ENCODE measurements around the gene DTX3L.
A peak's percentile ranks its signal among the peaks of the same experiment; 100 is the strongest.

Gene DTX3L

DNA sequence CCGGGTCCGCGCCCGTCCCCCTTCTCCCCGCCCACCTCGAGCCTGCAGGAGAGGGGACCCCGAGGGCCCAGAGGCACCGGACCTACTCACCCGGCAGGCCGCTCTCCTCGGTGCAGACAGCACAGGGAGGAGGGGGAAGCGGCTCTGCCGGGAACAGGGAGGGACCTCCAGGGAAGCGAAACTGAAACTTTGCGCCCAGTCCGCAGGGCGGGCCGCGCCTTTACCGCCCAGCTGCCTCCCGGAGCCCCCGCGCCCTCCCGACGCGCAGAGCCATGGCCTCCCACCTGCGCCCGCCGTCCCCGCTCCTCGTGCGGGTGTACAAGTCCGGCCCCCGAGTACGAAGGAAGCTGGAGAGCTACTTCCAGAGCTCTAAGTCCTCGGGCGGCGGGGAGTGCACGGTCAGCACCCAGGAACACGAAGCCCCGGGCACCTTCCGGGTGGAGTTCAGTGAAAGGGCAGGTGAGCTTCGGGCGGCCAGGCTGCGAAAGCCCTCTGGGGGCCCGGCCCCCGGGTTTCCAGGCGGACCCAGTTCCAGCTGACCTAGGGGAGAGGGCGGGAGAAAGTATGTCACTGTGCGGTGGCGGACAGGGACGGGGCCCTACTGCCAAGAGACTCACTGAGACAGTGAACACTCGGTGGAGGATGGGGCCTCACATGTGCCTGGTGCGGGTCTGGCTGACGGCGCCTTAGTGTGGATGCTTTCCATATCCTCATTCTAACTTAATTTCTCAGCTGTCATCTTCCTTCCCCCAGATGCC lies at the start of gene DTX3L, which contains the start of gene PARP9:
Gene DTX3L, plus strand, starts transcription at position 184 of the 758 bp plus-strand sequence. Its CDS starts 89 bp downstream, at position 273.
Gene PARP9, minus strand, starts transcription at position 146 of the 758 bp plus-strand sequence. CDS start 4,680 bp downstream, outside the sequence.
- DNase-seq = peak; percentile 18

DNA sequence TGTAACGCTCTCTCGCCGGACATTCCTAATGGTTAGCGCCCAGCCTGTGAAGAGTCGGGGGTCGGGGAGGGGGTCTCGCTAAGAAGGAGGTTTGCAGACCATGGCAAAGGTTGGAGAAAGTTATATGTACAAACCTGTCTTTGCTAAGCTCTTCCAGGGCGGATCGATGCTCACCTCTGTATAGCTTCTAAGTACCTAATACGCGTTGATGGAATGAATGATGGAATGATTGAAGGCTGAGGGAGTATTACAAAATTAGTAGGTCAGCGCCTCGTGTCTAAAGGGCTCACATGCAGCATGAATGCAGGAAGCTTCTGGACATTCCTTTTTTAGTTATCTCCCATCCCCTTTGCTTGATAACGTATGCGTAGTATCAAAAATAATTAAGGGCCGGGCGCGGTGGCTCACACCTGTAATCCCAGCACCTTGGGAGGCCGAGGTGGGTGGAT lies 49.1 kb upstream of the DTX3L start:
- no peak for DNase-seq

DNA sequence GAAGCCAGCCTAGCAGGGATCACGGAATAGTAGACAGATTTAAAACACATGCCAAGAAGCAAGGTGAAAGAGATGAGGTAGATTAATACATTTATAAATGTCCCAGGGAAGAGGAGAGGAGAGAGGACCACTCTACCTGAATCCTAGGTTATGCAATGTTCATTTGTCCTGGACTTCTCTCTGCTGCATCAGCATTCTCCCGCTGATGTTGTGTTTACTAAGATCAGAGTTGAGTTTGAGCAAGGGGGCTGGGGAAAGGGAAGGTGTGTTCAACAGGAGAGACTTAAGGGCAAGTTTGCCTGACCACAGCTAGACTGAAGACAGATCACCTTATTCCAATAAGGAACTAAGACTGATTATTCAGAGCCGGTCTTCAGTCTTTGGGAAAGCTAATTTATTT lies 48.3 kb upstream of the DTX3L start:
- DNase-seq = no peak

DNA sequence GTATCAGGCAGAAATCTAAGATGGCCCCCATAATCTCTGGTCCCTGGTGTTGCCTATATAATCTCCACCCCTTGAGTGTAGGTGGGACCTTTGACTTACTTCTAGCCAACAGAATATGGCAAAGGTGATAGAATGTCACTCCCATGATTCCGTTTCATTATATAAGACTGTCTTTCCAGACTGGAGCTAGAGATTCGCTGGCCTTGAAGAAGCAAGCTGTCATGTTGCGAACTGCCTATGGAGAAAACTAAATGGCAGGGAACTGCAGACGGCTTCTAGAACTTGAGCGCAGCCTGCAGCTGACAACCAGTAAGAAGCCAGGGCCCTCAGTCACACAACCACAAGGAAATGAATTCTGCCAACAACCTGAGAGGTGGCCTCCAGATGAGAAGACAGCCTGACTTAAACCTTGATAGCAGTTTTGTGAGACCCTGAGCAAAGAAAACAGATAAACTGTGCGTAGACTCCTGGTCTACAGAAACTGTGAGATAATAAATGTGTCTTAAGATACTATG lies 47.2 kb upstream of the DTX3L start:
- DNase-seq = no peak

DNA sequence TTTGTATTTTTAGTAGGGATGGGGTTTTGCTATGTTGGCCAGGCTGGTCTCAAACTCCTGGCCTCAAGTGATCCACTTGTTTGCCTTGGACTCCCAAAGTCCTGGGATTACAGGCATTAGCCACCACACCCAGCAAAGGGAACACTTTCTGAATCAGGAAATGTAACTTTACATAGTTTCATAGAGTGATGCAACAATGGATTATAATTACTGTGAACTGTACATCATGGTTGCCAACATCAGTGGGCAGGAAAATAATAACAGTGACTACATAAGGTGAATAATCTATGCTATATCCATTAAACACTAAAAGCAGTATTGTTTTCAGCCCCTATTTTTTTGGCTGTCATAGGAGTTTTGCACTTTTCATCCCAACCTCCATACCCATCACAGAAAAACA lies 44.4 kb upstream of the DTX3L start:
- no peak for DNase-seq

- no peak for DNase-seq
These were observed 43.3 kb upstream of the DTX3L start for GRCh38 chr3:122520861-122521260.

DNA sequence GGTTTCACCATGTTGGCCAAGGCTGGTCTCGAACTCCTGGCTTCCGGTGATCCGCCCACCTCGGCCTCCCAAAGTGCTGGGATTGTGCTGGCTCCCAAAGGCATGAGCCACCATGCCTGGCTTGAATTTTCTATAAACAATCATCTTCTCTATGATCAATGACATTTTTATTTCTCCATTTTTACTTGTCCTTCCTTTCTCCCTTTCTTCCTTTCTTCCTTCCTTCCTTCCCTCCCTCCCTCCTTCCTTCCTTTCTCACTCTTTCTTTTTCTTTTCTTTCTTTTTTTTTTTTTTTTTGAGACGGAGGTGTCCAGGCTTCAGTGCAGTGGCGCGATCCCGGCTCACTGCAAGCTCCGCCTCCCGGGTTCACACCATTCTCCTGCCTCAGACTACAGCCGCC lies 40.8 kb upstream of the DTX3L start:
- DNase-seq = no peak

DNA sequence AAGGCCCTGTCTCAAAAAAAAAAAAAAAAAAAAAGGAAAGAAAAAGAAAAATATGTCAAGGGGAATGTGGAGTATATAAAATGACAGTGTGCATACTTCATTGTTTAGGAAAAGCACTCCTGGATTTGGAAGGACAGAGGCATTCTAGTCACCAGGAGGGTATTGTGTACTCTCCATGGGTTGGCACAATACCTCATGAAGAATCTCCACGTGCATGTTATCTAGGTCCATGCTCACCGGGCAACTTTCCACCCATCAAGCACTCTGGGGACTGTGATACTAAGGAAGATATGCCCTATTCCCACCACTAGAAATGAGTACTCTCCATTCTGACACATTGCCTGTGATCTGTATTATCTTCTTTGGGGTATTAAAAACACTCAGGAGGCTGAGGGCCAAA lies 34.0 kb upstream of the DTX3L start:
- DNase-seq = no peak

- DNase-seq = no peak
These were observed 30.7 kb upstream of the DTX3L start for GRCh38 chr3:122533480-122533879.

GRCh38 chr3:122533931-122534334 lies 30.2 kb upstream of the DTX3L start:
- DNase-seq = no peak

DNA sequence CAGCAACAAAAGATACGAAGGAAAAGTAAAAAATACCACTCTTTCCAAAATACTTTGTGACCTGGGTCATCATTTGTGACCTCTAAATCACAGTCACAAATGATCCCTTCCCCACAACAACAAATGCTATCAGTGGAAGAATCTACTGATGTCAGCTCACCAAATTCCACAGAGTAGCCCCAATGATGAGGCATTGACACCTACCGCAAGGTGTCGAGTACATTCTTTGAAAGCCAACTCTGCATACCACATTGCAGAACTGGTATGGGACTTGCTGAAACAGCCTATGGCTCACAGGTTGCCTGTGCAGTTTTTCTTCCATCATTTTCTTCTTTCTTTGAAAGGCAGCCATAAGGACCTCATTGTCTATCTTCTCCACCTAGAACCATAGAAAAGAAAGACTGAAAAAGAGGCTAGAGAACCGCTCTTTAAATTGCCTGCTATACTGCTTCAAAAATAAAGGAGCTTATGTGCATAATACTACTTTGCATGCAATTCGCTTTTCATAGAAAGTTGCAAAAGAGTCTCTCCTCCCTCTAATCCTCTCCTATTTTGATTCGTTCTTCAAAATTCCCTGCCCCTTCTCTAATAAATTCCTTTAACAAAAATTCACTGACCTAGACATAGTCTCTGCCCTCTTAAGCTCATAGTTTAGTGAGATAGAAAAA lies 28.0 kb upstream of the DTX3L start:
- no peak for DNase-seq

DNA sequence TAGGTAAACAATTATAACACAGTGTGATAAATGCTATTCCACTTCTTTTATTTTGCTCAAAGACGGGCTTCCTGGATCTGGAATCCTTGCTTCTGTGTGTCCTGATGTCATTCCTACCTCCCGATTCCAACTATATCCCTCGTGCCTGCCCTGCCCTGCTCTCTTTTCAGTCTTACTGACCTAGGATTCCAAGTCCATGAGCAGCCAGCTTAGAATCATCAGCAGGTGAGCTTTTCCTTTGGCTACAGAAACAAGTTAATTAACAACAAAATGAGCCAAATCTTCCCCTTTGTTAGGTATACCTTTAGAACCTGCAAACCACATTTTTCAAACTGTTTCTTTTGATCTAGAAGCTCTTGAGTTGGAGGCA lies 27.5 kb upstream of the DTX3L start:
- no peak for DNase-seq

DNA sequence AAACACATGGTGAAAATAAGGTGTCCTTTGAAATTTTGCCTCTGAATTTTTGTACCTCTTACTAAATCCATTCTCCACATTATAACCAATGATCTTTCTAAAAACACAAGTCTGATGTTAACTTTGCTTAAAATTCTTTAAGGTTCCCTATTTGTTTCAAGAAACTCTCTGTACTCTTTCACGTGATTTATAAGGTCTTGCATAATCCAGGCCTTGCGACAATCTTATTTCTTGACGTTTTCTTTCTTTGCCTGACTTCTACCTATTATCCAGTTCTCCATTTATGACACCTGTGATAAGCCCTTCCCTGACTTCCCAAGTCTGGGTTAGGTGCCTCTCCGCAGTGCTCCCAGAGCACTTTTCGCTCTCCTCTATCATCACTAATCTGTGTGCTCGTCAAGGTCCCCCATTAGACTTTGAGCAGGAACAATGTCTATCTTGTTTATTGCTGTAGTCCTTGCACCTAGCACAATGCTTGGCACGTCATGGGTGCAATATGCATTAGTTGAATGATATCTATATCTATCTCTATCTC lies 25.1 kb upstream of the DTX3L start:
- DNase-seq = no peak

DNA sequence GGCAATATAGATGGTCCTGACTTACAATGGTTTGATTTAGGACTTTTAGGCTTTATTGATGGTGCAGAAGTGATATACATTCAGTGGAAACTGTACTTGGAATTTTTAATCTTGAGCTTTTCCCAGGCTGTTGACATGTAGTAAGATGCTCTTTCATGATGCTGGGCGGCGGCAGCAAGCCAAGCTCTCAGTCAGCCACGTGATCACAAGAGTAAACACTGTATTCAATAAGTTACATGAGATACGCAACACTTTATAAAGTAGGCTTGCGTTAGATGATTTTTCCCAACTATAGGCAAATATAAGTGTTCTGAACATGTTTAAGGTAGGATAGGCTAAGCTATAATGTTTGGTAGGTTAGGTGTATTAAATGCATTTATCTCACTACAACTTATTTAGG lies 18.0 kb upstream of the DTX3L start:
- DNase-seq = no peak

DNA sequence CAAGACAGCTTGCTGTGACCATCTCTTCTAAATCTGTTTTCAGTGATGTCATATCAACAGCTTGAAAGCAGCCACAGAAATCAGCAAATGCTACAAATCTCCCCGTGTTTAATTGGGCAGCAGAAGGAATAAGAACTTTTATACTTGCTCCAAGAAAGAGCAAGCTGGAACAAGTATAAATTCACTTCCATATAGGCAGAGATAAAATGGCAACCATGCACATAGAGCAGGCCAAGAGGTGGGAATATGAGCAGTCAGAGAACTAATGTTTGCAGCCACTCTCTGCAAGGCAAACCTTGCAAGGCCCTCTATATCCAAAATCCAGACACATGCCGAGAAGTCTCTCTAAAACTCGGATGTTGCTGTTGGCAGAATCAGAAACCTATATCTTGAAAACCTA lies 16.1 kb upstream of the DTX3L start:
- DNase-seq = no peak

DNA sequence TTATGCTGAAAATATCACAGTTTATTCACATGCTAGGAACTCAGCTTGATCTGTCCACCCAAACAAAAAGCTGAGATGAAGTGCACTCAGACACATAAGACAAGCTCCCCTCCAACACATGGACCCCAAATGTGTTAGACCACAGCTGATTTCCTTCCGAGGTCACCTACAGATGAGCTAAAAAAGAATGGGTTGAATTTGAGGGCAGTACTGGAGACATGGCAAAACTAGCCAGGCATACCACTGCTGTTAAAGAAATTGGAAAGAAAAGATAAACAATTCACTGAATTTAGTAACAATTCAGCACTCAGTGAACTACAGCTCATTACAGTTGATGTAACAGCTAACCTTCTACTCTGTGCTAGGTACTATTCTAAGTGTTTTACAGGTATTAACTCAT lies 15.5 kb upstream of the DTX3L start:
- DNase-seq = no peak

DNA sequence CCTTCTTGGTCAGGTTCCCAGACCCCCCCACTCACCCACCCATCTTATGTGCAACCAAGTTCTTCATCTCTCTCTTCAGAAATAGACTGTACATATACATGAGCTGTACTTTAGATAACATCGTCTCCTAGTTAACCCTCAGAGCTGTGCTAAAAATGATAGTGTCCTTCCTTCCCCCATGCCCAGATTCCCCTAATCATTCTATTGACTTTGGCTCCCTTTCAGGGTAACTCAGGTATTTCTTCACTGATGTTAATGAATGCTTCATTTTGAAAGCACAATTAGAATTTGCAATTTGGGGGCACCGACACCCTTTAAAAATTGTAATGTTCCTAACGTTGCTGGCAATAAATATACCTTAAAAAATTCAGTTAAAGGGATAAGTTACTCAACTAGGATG lies 11.0 kb upstream of the DTX3L start:
- no peak for DNase-seq

- no peak for DNase-seq
These were observed 8.7 kb upstream of the DTX3L start for GRCh38 chr3:122555275-122556071.

DNA sequence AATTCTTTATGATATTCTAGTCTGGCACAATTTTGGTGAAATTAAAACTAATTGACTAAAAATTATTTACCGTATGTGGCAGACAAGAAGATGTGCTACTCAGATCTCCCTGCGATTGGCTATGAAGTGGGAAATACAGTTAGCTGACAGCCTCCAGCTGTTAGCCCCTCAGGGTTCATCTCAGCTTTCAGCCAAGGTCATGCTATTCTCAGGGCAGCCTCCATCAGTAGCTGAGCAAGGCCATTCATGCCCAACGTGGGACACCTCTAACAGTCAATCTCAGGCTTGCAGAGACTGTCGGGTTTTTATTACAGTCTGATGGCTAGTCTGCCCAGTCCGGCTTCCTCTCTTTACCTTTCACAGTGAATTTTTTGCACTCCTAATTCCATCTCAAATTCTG lies 6.8 kb upstream of the DTX3L start:
- no peak for DNase-seq

DNA sequence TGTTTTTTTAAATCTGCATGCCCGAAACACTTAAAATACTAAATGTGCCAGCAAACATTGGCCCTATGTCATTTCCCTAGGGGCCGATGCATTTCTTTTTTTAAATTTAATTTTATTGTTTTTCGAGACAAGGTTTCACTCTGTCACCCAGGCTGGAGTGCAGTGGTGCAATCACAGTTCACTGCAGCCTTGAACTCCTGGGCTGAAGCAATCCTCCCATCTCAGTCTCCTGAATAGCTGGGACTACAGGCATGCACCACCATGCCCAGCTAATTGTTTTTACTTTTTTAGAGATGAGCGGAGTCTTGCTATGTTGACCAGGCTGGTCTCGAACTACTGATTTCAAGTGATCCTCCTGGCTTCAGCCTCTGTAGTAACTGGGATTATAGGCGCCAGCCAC lies 5.5 kb upstream of the DTX3L start:
- no peak for DNase-seq

GRCh38 chr3:122559906-122560305 lies 4.2 kb upstream of the DTX3L start:
- DNase-seq = no peak

DNA sequence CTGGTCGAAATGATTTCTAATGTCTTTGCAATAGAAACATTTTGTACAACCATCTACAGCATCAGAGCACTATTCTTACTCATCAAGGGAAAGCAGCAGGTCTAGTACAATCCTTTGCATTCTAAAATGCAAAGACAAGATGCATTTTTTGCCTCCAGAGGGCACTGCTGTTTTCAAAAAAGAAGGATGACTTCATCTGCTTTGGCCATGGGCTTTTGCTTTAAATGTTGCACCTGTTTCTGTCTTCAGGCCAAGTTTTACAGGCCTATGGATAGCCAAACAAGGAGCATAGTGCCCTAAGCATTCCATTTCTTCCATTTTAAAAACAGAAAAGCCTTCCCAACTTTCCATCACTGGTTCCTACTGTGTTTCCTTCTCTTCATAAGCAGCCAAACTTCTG lies 3.5 kb upstream of the DTX3L start:
- peak; percentile 25 for DNase-seq

Data from NCI-H774 (cell line).